HepG2 (cell line): ENCODE results near the gene CCDC86. TPM values are rescaled to one million over a fixed set of nuclear protein-coding genes. Genes with fewer than 3 reads are reported as not detected.

Source experiments
- ATAC-seq: fragments of 200-7000 bp; cut with Tn5 transposase; 3 replicates; pipeline ENCODE4 v1.9.1; 2020; ENCODE audit warnings: mild to moderate bottlenecking, moderate library complexity
- BruUV-seq: library from RNA; stranded (reverse); fragments of 400-500 nt; replicated peaks from 2 replicates; lab custom pipeline; 2021; lab: Mats Ljungman, UMichigan
- CTCF ChIA-PET: fragments of 300-600 bp; formaldehyde crosslinking; extraction: SDS; loops from one replicate; lab custom pipeline; 2021; ENCODE audit warnings: low total read pairs, inconsistent platforms, low intra/inter-chr PET ratio; lab: Yijun Ruan, JAX
- POLR2A ChIA-PET: fragments of 350-600 bp; sonication (Branson Sonifier 250); formaldehyde crosslinking; loops from one replicate; lab custom pipeline; 2020; ENCODE audit warnings: antibody characterized with exemption, inconsistent platforms; lab: Yijun Ruan, JAX
- DNase-seq: peaks from one replicate; pipeline ENCODE4 v3.0.0-alpha.2; 2015; ENCODE audit warnings: low spot score
- FAIRE-seq: peaks from 3 replicates; lab custom pipeline; 2011; peaks lifted over from hg19 to GRCh38; lab: Jason Lieb, UNC
- H2AFZ ChIP-seq: one replicate; pipeline ENCODE4 v1.6.1; 2011; ENCODE audit warnings: low read length, inconsistent platforms
- H3K27ac ChIP-seq: fragments of 300-600 bp; 3 replicates; pipeline ENCODE4 v1.8.0; 2011; ENCODE audit warnings: mixed run types, mild to moderate bottlenecking, mixed read lengths, low read length, inconsistent platforms; ENCODE audit not compliant: insufficient read depth; ENCODE audit errors: extremely low read length
- H3K27me3 ChIP-seq, 2 experiments: fragments of 200-600 bp in 1 of 2; 2 replicates in 1 of 2; 3 replicates in 1 of 2; pipeline versions ENCODE4 v1.6.0 to v1.8.0; 2011; ENCODE audit warnings: low read length in 2 of 2, mild to moderate bottlenecking in 2 of 2, moderate library complexity in 2 of 2, inconsistent platforms in 1 of 2; ENCODE audit not compliant: insufficient read depth in 2 of 2, control insufficient read depth in 1 of 2
- H3K36me3 ChIP-seq, 2 experiments: fragments of 200-600 bp in 1 of 2; replicated peaks in 1 of 2; 2 replicates in 1 of 2; 3 replicates in 1 of 2; pipeline versions ENCODE4 v1.5.1 to v1.8.0; 2011; ENCODE audit warnings: low read length in 2 of 2, inconsistent platforms in 1 of 2; ENCODE audit not compliant: insufficient read depth in 2 of 2, control insufficient read depth in 1 of 2
- H3K4me1 ChIP-seq: 2 replicates; pipeline ENCODE4 v1.5.1; 2012; ENCODE audit warnings: low read length, inconsistent platforms; ENCODE audit not compliant: insufficient read depth
- H3K4me2 ChIP-seq: 2 replicates; pipeline ENCODE4 v1.6.0; 2011; ENCODE audit warnings: low read depth, low read length, inconsistent platforms
- H3K4me3 ChIP-seq, 3 experiments: fragments of 200-600 bp in 1 of 3; sonication (generic), shearing (Covaris generic) in 1 of 3; replicated peaks in 1 of 3; 2 replicates each; pipeline ENCODE4 v1.5.1; 2011 to 2016; ENCODE audit warnings: low read length in 3 of 3, inconsistent platforms in 2 of 3, low read depth in 2 of 3, mild to moderate bottlenecking in 2 of 3, control low read depth in 1 of 3, mixed read lengths in 1 of 3; ENCODE audit not compliant: insufficient read depth in 1 of 3
- H3K79me2 ChIP-seq: one replicate; pipeline ENCODE4 v1.6.1; 2011; ENCODE audit warnings: low read length, inconsistent platforms; ENCODE audit not compliant: insufficient read depth
- H3K9ac ChIP-seq: 2 replicates; pipeline ENCODE4 v1.6.0; 2011; ENCODE audit warnings: mild to moderate bottlenecking, low read depth, low read length, inconsistent platforms; ENCODE audit not compliant: insufficient read depth
- H3K9me3 ChIP-seq: 2 replicates; pipeline ENCODE4 v1.5.1; 2012; ENCODE audit warnings: mild to moderate bottlenecking, low read length
- H4K20me1 ChIP-seq: 2 replicates; pipeline ENCODE4 v1.6.0; 2011; ENCODE audit warnings: inconsistent platforms, mild to moderate bottlenecking, low read length, moderate library complexity; ENCODE audit not compliant: insufficient read depth
- CHD2 ChIP-seq: IDR thresholded peaks from 2 replicates; pipeline ENCODE4 v1.6.1; 2011; ENCODE audit warnings: low read depth, low read length, improper control_type of control experiment
- HMGA1 ChIP-seq: sonication (generic); formaldehyde crosslinking; conservative IDR thresholded peaks from 2 replicates; pipeline ENCODE4 v1.4.0; 2020; ENCODE audit warnings: missing genetic modification reagents
- ISX ChIP-seq: sonication (generic); formaldehyde crosslinking; conservative IDR thresholded peaks from 2 replicates; pipeline ENCODE4 v1.5.0; 2020; ENCODE audit warnings: missing genetic modification reagents
- MIER2 ChIP-seq: IDR thresholded peaks from 2 replicates; pipeline ENCODE4 v1.6.1; 2016; ENCODE audit warnings: missing biosample characterization, missing genetic modification reagents
- MXI1 ChIP-seq: IDR thresholded peaks from 3 replicates; pipeline ENCODE4 v1.6.1; 2012; ENCODE audit warnings: low read depth, low read length, inconsistent platforms, borderline replicate concordance
- PCBP2 ChIP-seq: fragments of 200-400 bp; formaldehyde crosslinking; optimal IDR thresholded peaks from 2 replicates; pipeline ENCODE3; 2018; ENCODE audit warnings: low read length, low read depth; ENCODE audit not compliant: poor library complexity, severe bottlenecking
- POLR2G ChIP-seq: fragments of 200-400 bp; formaldehyde crosslinking; IDR thresholded peaks from 2 replicates; pipeline ENCODE4 v1.6.1; 2018; ENCODE audit warnings: mild to moderate bottlenecking, low read depth, low read length, moderate library complexity
- TBP ChIP-seq: sonication (generic); formaldehyde crosslinking; IDR thresholded peaks from 2 replicates; pipeline ENCODE4 v1.5.0; 2020; ENCODE audit warnings: missing genetic modification reagents
- YEATS2 ChIP-seq: sonication (generic); formaldehyde crosslinking; IDR thresholded peaks from 2 replicates; pipeline ENCODE4 v1.4.0; 2020; ENCODE audit warnings: missing genetic modification reagents, borderline replicate concordance
- ZBTB42 ChIP-seq: sonication (generic); formaldehyde crosslinking; IDR thresholded peaks from 2 replicates; pipeline ENCODE4 v1.5.0; 2020; ENCODE audit warnings: mild to moderate bottlenecking, missing genetic modification reagents
- ZFP37 ChIP-seq: sonication (generic); formaldehyde crosslinking; IDR thresholded peaks from 2 replicates; pipeline ENCODE4 v1.4.0; 2020; ENCODE audit warnings: missing genetic modification reagents, borderline replicate concordance
- ZNF234 ChIP-seq: sonication (generic); formaldehyde crosslinking; conservative IDR thresholded peaks from 2 replicates; pipeline ENCODE4 v1.5.1; 2020; ENCODE audit warnings: mild to moderate bottlenecking, missing genetic modification reagents
- ZNF235 ChIP-seq: sonication (generic); formaldehyde crosslinking; IDR thresholded peaks from 2 replicates; pipeline ENCODE4 v1.8.1; 2023; ENCODE audit warnings: mild to moderate bottlenecking, missing genetic modification reagents, borderline replicate concordance
- ZNF326 ChIP-seq: sonication (generic); formaldehyde crosslinking; IDR thresholded peaks from 2 replicates; pipeline ENCODE4 v1.4.0; 2020; ENCODE audit warnings: missing genetic modification reagents, borderline replicate concordance
- ZNF720 ChIP-seq: sonication (generic); formaldehyde crosslinking; IDR thresholded peaks from 2 replicates; pipeline ENCODE4 v1.4.0; 2020; ENCODE audit warnings: missing genetic modification reagents
- ZNF749 ChIP-seq: sonication (generic); formaldehyde crosslinking; IDR thresholded peaks from 2 replicates; pipeline ENCODE4 v1.8.0; 2022; ENCODE audit warnings: mild to moderate bottlenecking, missing genetic modification reagents, moderate library complexity, borderline replicate concordance
- WGBS: methylation state at CpG from one replicate; pipeline ENCODE4 v1.1.6; 2017; ENCODE audit warnings: low lambda C conversion rate; 5-methylcytosine and 5-hydroxymethylcytosine counted together
- in situ Hi-C: cut with HindIII; loops from 2 replicates; pipeline ENCODE4 v1.10.0; 2017; ENCODE audit warnings: low pct_unique_long_range_greater_than_20kb; ENCODE audit not compliant: extremely low pct_ligation_motif_present
- intact Hi-C: fragments of 100-400 bp; cut with micrococcal nuclease; formaldehyde crosslinking; loops from one replicate; pipeline ENCODE4 v1.10.0; 2022; ENCODE audit not compliant: unreplicated experiment
- polyA plus RNA-seq, 8 experiments: library from polyadenylated mRNA; depleted of rRNA in 3 of 8; stranded (reverse) in 7 of 8; unstranded in 1 of 8; fragments of >200 nt; fragmentation: Illumina TruSeq in 4 of 8; extraction: Trizol in 4 of 8; gene quantifications; 2 replicates each; pipeline versions ENCODE4 v1.2.1 to v1.2.3, GENCODE V29; 2011 to 2016; ENCODE audit warnings: low read depth in 4 of 8, missing spikeins in 1 of 8, mixed read lengths in 1 of 8; ENCODE audit not compliant: insufficient read depth in 1 of 8
- total RNA-seq, 5 experiments: library from RNA; depleted of rRNA; stranded (reverse); fragments of >200 nt; fragmentation: Illumina TruSeq; extraction: Trizol; gene quantifications; 2 replicates each; pipeline ENCODE4 v1.2.3, GENCODE V29; 2016; ENCODE audit warnings: low read depth in 1 of 5
- TF ChIP-seq, protein P1 (sequence below): sonication (generic); formaldehyde crosslinking; IDR thresholded peaks from 2 replicates; pipeline ENCODE4 v1.5.1; 2020; ENCODE audit warnings: missing genetic modification reagents, mild to moderate bottlenecking, borderline replicate concordance
- TF ChIP-seq, protein P2 (sequence below), 2 experiments: sonication (generic) in 1 of 2; formaldehyde crosslinking in 1 of 2; IDR thresholded peaks; 2 replicates each; pipeline versions ENCODE4 v1.4.0 to v1.6.1; 2018 to 2020; ENCODE audit warnings: missing genetic modification reagents in 2 of 2, borderline replicate concordance in 1 of 2, low read depth in 1 of 2, mild to moderate bottlenecking in 1 of 2, missing biosample characterization in 1 of 2
- TF ChIP-seq, protein P3 (sequence below): sonication (generic); formaldehyde crosslinking; IDR thresholded peaks from 2 replicates; pipeline ENCODE4 v1.5.0; 2020; ENCODE audit warnings: missing genetic modification reagents, mild to moderate bottlenecking, borderline replicate concordance
- TF ChIP-seq, protein P4 (sequence below): sonication (generic); formaldehyde crosslinking; IDR thresholded peaks from 2 replicates; pipeline ENCODE4 v1.5.0; 2020; ENCODE audit warnings: missing genetic modification reagents

CCDC86 gene
- total and polyA plus RNA-seq, 2 of the 13 experiments (the other 11 are each of a cell fraction or from before 2014, with no cell fraction given) = 33.8 to 37.6 TPM

DNA sequence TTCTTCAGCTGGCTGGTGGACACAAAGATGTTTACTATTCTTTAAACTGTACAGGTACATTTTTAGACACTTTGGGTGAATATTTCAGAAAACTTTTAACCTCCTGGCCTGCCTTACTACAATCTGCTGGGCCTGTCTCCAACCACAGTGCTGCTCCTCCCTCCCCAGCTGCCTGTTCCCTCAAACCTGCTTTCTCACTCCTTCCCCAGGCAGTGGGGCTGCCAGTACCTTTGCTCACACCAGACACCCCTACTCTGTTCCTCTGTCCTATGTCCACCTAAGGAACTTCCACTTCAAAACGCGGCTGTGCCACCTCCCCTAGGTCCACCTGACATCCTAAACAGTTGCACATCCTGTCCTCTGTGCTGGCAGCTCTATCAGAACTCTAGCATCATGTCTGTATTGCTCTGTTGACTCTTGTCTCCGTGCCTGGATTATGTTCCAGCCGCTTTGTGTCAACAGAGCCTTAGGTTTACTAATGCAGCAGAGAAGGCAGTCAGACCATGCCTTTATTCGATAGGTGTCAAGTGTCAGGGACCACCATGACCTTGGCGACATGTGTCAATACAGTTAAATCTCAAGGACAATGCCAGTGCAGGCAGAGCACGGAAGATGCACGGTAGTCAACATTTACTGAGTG lies 38.9 kb downstream of the CCDC86 start:
- Histone ChIP-seq H3K27me3 (no peaks in the 10 kb centered on the region), H2AFZ (no peak overlapping the region), H3K9ac (no peak overlapping the region), H3K27ac (peak overlapping the region; percentile 16), H4K20me1 (0 out of 2 replicates have a peak, but pooled peaks cover 3% of the 10 kb centered on the region), H3K4me2 (peak overlapping the region; percentile 52), H3K4me1 (peaks cover 25% of the 10 kb centered on the region), H3K36me3 (peaks cover 0 to 1% of the 10 kb centered on the region in 2 experiments; a peak in 1 of 5 replicates), H3K79me2 (no peaks in the 10 kb centered on the region), H3K4me3 (0 out of 6 replicates have a peak overlapping the region, but pooled peaks of 1 of the 3 experiments have one; percentile 11), H3K9me3 (no peaks in the 10 kb centered on the region)
- 0% methylated on average over 8 of the region's 8 CpGs for WGBS
- no TSS peak for BruUV-seq
- POLR2A ChIA-PET = interaction anchor here (1.0 to 1.5 kb wide), 2 partner anchors 25 to 38 kb away, joined by 4 to 5 read pairs; partner anchors contain the start of gene PTGDR2
- CTCF ChIA-PET = interaction anchor here (0.8 kb wide), 1 partner anchor 43 kb away, joined by 3 read pairs; no protein-coding TSS in a partner anchor
- intact Hi-C loops = loop anchor here (1.0 to 2.0 kb wide), 2 partner anchors 24 to 36 kb away; no protein-coding TSS in a partner anchor
- ATAC-seq = peak; percentile 100
- peak; percentile 96 for DNase-seq
- peak; percentile 97 for FAIRE-seq
- in situ Hi-C loops = no loop called here
- TF ChIP-seq, protein P1, sequence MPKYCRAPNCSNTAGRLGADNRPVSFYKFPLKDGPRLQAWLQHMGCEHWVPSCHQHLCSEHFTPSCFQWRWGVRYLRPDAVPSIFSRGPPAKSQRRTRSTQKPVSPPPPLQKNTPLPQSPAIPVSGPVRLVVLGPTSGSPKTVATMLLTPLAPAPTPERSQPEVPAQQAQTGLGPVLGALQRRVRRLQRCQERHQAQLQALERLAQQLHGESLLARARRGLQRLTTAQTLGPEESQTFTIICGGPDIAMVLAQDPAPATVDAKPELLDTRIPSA = no peak
- TF ChIP-seq MIER2 (CRISPR knock-in tag) = peak; percentile 89
- peak; percentile 85; the same call in 1 of the 2 replicates for TF ChIP-seq ZNF749 (CRISPR knock-in tag)
- TF ChIP-seq ZNF234 (CRISPR knock-in tag) = no peak
- TF ChIP-seq ZNF720 (CRISPR knock-in tag) = no peak
- TF ChIP-seq, protein P2, sequence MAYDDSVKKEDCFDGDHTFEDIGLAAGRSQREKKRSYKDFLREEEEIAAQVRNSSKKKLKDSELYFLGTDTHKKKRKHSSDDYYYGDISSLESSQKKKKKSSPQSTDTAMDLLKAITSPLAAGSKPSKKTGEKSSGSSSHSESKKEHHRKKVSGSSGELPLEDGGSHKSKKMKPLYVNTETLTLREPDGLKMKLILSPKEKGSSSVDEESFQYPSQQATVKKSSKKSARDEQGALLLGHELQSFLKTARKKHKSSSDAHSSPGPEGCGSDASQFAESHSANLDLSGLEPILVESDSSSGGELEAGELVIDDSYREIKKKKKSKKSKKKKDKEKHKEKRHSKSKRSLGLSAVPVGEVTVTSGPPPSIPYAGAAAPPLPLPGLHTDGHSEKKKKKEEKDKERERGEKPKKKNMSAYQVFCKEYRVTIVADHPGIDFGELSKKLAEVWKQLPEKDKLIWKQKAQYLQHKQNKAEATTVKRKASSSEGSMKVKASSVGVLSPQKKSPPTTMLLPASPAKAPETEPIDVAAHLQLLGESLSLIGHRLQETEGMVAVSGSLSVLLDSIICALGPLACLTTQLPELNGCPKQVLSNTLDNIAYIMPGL (CRISPR knock-in tag; IDR thresholded peaks at IDR 0.05; ENCODE audit: borderline replicate concordance in 1 of 2, low read depth in 1 of 2) = peak; percentile 25 to 63; a peak in 1 of 4 replicates
- no peak for TF ChIP-seq ISX
- TF ChIP-seq CHD2 = no peak
- 0 out of 2 replicates have a peak, but pooled peaks have one; percentile 75 for TF ChIP-seq TBP (CRISPR knock-in tag)
- TF ChIP-seq, protein P3, sequence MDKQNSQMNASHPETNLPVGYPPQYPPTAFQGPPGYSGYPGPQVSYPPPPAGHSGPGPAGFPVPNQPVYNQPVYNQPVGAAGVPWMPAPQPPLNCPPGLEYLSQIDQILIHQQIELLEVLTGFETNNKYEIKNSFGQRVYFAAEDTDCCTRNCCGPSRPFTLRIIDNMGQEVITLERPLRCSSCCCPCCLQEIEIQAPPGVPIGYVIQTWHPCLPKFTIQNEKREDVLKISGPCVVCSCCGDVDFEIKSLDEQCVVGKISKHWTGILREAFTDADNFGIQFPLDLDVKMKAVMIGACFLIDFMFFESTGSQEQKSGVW (CRISPR knock-in tag) = no peak
- no peak; the same call in 1 of the 2 replicates for TF ChIP-seq ZBTB42
- TF ChIP-seq ZNF235 = no peak
- 0 out of 2 replicates have a peak, but pooled peaks have one; percentile 39 for TF ChIP-seq ZNF326
- no peak for TF ChIP-seq PCBP2
- TF ChIP-seq MXI1 = peak; percentile 82; the same call in 1 of the 3 replicates
- TF ChIP-seq YEATS2 (CRISPR knock-in tag) = peak; percentile 51; the same call in 1 of the 2 replicates
- TF ChIP-seq POLR2G = no peak
- TF ChIP-seq HMGA1 (CRISPR knock-in tag) = no peak
- TF ChIP-seq, protein P4, sequence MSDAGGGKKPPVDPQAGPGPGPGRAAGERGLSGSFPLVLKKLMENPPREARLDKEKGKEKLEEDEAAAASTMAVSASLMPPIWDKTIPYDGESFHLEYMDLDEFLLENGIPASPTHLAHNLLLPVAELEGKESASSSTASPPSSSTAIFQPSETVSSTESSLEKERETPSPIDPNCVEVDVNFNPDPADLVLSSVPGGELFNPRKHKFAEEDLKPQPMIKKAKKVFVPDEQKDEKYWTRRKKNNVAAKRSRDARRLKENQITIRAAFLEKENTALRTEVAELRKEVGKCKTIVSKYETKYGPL (CRISPR knock-in tag) = no peak
- peak; percentile 93; the same call in 1 of the 2 replicates for TF ChIP-seq ZFP37 (CRISPR knock-in tag)
